Measurements from ENCODE around the gene PCBD1.
"Not testable (repeated sequence)": the region's sequence is repeated elsewhere in the genome, so short reads cannot be mapped to it uniquely, and the experiment has no call there.

The PCBD1 gene

GRCh38 chr10:70863470-70864160, 24.8 kb downstream of the PCBD1 start:
- no peak for DNase-seq (ENCODE audit: low read depth)

- DNase-seq (ENCODE audit: low read depth) = not testable (repeated sequence)
Observed at GRCh38 chr10:70861495-70862197, 26.7 kb downstream of the PCBD1 start.

GRCh38 chr10:70858759-70859158, 29.6 kb downstream of the PCBD1 start:
- no peak for DNase-seq (ENCODE audit: low read depth)

GRCh38 chr10:70856454-70856853, 31.9 kb downstream of the PCBD1 start:
- DNase-seq (ENCODE audit: low read depth) = no peak

GRCh38 chr10:70853457-70853856, 34.9 kb downstream of the PCBD1 start:
- no peak for DNase-seq (ENCODE audit: low read depth)

GRCh38 chr10:70853038-70853437, 35.3 kb downstream of the PCBD1 start:
- DNase-seq (ENCODE audit: low read depth) = no peak

- DNase-seq (ENCODE audit: low read depth) = no peak
Observed at GRCh38 chr10:70851597-70852475, 36.5 kb downstream of the PCBD1 start.

- DNase-seq (ENCODE audit: low read depth) = no peak
Observed at GRCh38 chr10:70850097-70850496, 38.3 kb downstream of the PCBD1 start.

- DNase-seq (ENCODE audit: low read depth) = no peak
Observed at GRCh38 chr10:70849582-70850016, 38.8 kb downstream of the PCBD1 start.

GRCh38 chr10:70847659-70848360, 40.6 kb downstream of the PCBD1 start:
- DNase-seq (ENCODE audit: low read depth) = no peak

- no peak for DNase-seq (ENCODE audit: low read depth)
Observed at GRCh38 chr10:70846795-70847194, 41.6 kb downstream of the PCBD1 start.

- DNase-seq (ENCODE audit: low read depth) = no peak
Observed at GRCh38 chr10:70845816-70846215, 42.5 kb downstream of the PCBD1 start.

- DNase-seq (ENCODE audit: low read depth) = no peak
Observed at GRCh38 chr10:70845256-70845655, 43.1 kb downstream of the PCBD1 start.

GRCh38 chr10:70843776-70844489, 44.4 kb downstream of the PCBD1 start:
- no peak for DNase-seq (ENCODE audit: low read depth)

GRCh38 chr10:70843333-70843732, 45.0 kb downstream of the PCBD1 start:
- DNase-seq (ENCODE audit: low read depth) = no peak

- no peak for DNase-seq (ENCODE audit: low read depth)
Observed at GRCh38 chr10:70840836-70841235, 47.5 kb downstream of the PCBD1 start.

GRCh38 chr10:70838270-70838805, 50.0 kb downstream of the PCBD1 start:
- DNase-seq (ENCODE audit: low read depth) = no peak

- no peak for DNase-seq (ENCODE audit: low read depth)
Observed at GRCh38 chr10:70837660-70838059, 50.7 kb downstream of the PCBD1 start.

- no peak for DNase-seq (ENCODE audit: low read depth)
Observed at GRCh38 chr10:70836319-70836718, 52.0 kb downstream of the PCBD1 start.

- DNase-seq (ENCODE audit: low read depth) = no peak
Observed at GRCh38 chr10:70834441-70835151, 53.8 kb downstream of the PCBD1 start.
